Endothelial cell of umbilical vein (primary cell): ENCODE measurements around the gene SLC10A2.

Experiments
- CTCF ChIP-seq, 2 donors: IDR thresholded peaks; 1 replicate in 1 of 2; 2 replicates in 1 of 2; pipeline ENCODE4 v1.5.1; 2011; ENCODE audit warnings: low read length in 2 of 2, mild to moderate bottlenecking in 2 of 2, moderate library complexity in 2 of 2, control low read depth in 1 of 2, inconsistent platforms in 1 of 2, low read depth in 1 of 2; ENCODE audit not compliant: insufficient read depth in 1 of 2; ENCODE audit errors: extremely low read depth in 1 of 2
- EZH2 ChIP-seq: IDR thresholded peaks from 2 replicates; pipeline ENCODE4 v1.6.1; 2012; ENCODE audit warnings: borderline replicate concordance, low read depth, mild to moderate bottlenecking, moderate library complexity, low read length, inconsistent platforms; ENCODE audit not compliant: severe bottlenecking
- MAX ChIP-seq: IDR thresholded peaks from 2 replicates; pipeline ENCODE4 v1.6.1; 2011; ENCODE audit not compliant: insufficient read depth, insufficient read length
- MYC ChIP-seq: IDR thresholded peaks from one replicate; pipeline ENCODE4 v1.6.1; 2011; ENCODE audit warnings: mild to moderate bottlenecking, low read depth, low read length
- POLR2A ChIP-seq: IDR thresholded peaks from 2 replicates; pipeline ENCODE4 v1.6.1; 2012; ENCODE audit warnings: low read depth, mild to moderate bottlenecking, control low read depth, low read length
- POLR2AphosphoS5 ChIP-seq: IDR thresholded peaks from 2 replicates; pipeline ENCODE4 v1.6.1; 2012; ENCODE audit warnings: low read depth, mild to moderate bottlenecking, control low read depth, low read length, moderate library complexity; ENCODE audit not compliant: insufficient read depth

GRCh38 chr13:102999499-102999898, 66.7 kb downstream of the SLC10A2 start:
- TF ChIP-seq EZH2, result no peak
- TF ChIP-seq CTCF (IDR thresholded peaks at IDR 0.05; ENCODE audit: extremely low read depth in 1 of 2, insufficient read depth in 1 of 2, low read depth in 1 of 2, low read length in 2 of 2), result no peak
- TF ChIP-seq POLR2A, result no peak
- TF ChIP-seq POLR2AphosphoS5, result no peak
- no peak for TF ChIP-seq MAX
- TF ChIP-seq MYC, result no peak
